IMR-90 (cell line): ENCODE results near the gene ITPR3. TPM values are rescaled to one million over a fixed set of nuclear protein-coding genes. Genes with fewer than 3 reads are reported as not detected.

Source experiments
- ATAC-seq: fragments of 200-7000 bp; cut with Tn5 transposase; 2 replicates; pipeline ENCODE4 v1.9.1; 2020; ENCODE audit warnings: low read depth, mild to moderate bottlenecking, moderate library complexity
- BruUV-seq: library from RNA; stranded (reverse); fragments of 400-500 nt; replicated peaks from 2 replicates; lab custom pipeline; 2021; lab: Mats Ljungman, UMichigan
- CTCF ChIA-PET: fragments of 300-600 bp; formaldehyde crosslinking; extraction: SDS; loops from one replicate; lab custom pipeline; 2021; ENCODE audit warnings: antibody characterized with exemption; lab: Yijun Ruan, JAX
- POLR2A ChIA-PET: fragments of 300-600 bp; sonication (Branson Sonifier 250); formaldehyde crosslinking; loops from one replicate; lab custom pipeline; 2022; ENCODE audit warnings: antibody characterized with exemption; ENCODE audit not compliant: unreplicated experiment; lab: Charles Lee
- DNase-seq: peaks from one replicate; pipeline ENCODE4 v3.0.0; 2013
- H2AFZ ChIP-seq: replicated peaks from 2 replicates; pipeline ENCODE3; 2013; ENCODE audit warnings: low read length, mild to moderate bottlenecking; ENCODE audit not compliant: poor library complexity
- H2AK5ac ChIP-seq: 2 replicates; pipeline ENCODE4 v1.6.1; 2013; ENCODE audit warnings: low read depth, low read length, inconsistent platforms
- H2AK9ac ChIP-seq: replicated peaks from 2 replicates; pipeline ENCODE3; 2013; ENCODE audit warnings: mild to moderate bottlenecking, low read depth, low read length, moderate library complexity; ENCODE audit not compliant: poor library complexity
- H2BK120ac ChIP-seq: 2 replicates; pipeline ENCODE4 v1.6.1; 2013; ENCODE audit warnings: low read depth, low read length, inconsistent platforms
- H2BK15ac ChIP-seq: 3 replicates; pipeline ENCODE4 v1.6.1; 2013; ENCODE audit warnings: low read depth, low read length, inconsistent platforms
- H2BK20ac ChIP-seq: 2 replicates; pipeline ENCODE4 v1.6.1; 2013; ENCODE audit warnings: low read depth, mild to moderate bottlenecking, inconsistent platforms, low read length, moderate library complexity
- H2BK5ac ChIP-seq: 2 replicates; pipeline ENCODE4 v1.6.1; 2013; ENCODE audit warnings: mild to moderate bottlenecking, low read depth, low read length, inconsistent platforms; ENCODE audit not compliant: poor library complexity, severe bottlenecking
- H3K14ac ChIP-seq: replicated peaks from 2 replicates; pipeline ENCODE4 v1.6.1; 2013; ENCODE audit warnings: low read depth, low read length, inconsistent platforms
- H3K18ac ChIP-seq: 2 replicates; pipeline ENCODE4 v1.6.1; 2013; ENCODE audit warnings: low read depth, low read length, control low read depth
- H3K23ac ChIP-seq: 2 replicates; pipeline ENCODE4 v1.6.1; 2013; ENCODE audit warnings: low read depth, low read length, inconsistent platforms
- H3K27ac ChIP-seq: 2 replicates; pipeline ENCODE4 v1.5.1; 2013; ENCODE audit warnings: mild to moderate bottlenecking, control low read depth, low read length; ENCODE audit not compliant: insufficient read depth
- H3K27me3 ChIP-seq: 2 replicates; pipeline ENCODE4 v1.6.1; 2013; ENCODE audit warnings: low read length; ENCODE audit not compliant: control insufficient read depth, insufficient read depth
- H3K36me3 ChIP-seq: 2 replicates; pipeline ENCODE4 v1.6.1; 2013; ENCODE audit warnings: low read length, mixed read lengths; ENCODE audit not compliant: control insufficient read depth, insufficient read depth
- H3K4ac ChIP-seq: 2 replicates; pipeline ENCODE4 v1.6.1; 2013; ENCODE audit warnings: low read depth, low read length, inconsistent platforms
- H3K4me1 ChIP-seq: 2 replicates; pipeline ENCODE4 v1.6.1; 2013; ENCODE audit warnings: low read length, mixed read lengths; ENCODE audit not compliant: control insufficient read depth, insufficient read depth
- H3K4me2 ChIP-seq: 2 replicates; pipeline ENCODE4 v1.6.1; 2013; ENCODE audit warnings: low read depth, mild to moderate bottlenecking, control low read depth, low read length, moderate library complexity
- H3K4me3 ChIP-seq: 2 replicates; pipeline ENCODE4 v1.5.1; 2013; ENCODE audit warnings: low read depth, mild to moderate bottlenecking, control low read depth, low read length, moderate library complexity; ENCODE audit not compliant: insufficient read depth
- H3K56ac ChIP-seq: 2 replicates; pipeline ENCODE4 v1.6.1; 2013; ENCODE audit warnings: low read length, inconsistent platforms; ENCODE audit not compliant: insufficient read depth; ENCODE audit errors: extremely low read depth
- H3K79me1 ChIP-seq, 2 experiments: 2 replicates each; pipeline ENCODE4 v1.6.1; 2013; ENCODE audit warnings: low read length in 2 of 2, inconsistent platforms in 1 of 2, low read depth in 1 of 2
- H3K9ac ChIP-seq: 2 replicates; pipeline ENCODE4 v1.6.1; 2013; ENCODE audit warnings: low read depth, low read length, control low read depth
- H3K9me1 ChIP-seq: 2 replicates; pipeline ENCODE4 v1.6.1; 2013; ENCODE audit warnings: low read length, inconsistent platforms; ENCODE audit not compliant: insufficient read depth
- H3K9me3 ChIP-seq: 2 replicates; pipeline ENCODE4 v1.6.1; 2013; ENCODE audit warnings: low read length; ENCODE audit not compliant: control insufficient read depth, insufficient read depth
- H4K20me1 ChIP-seq: 2 replicates; pipeline ENCODE4 v1.6.1; 2013; ENCODE audit warnings: low read length, inconsistent platforms; ENCODE audit not compliant: insufficient read depth
- H4K5ac ChIP-seq: 2 replicates; pipeline ENCODE4 v1.6.1; 2013; ENCODE audit warnings: mild to moderate bottlenecking, low read depth, low read length, control low read depth
- H4K8ac ChIP-seq, 2 experiments: 2 replicates each; pipeline ENCODE4 v1.6.1; 2013; ENCODE audit warnings: low read depth in 2 of 2, low read length in 2 of 2, control low read depth in 1 of 2, inconsistent platforms in 1 of 2
- H4K91ac ChIP-seq: 2 replicates; pipeline ENCODE4 v1.6.1; 2013; ENCODE audit warnings: low read depth, low read length, inconsistent platforms; ENCODE audit not compliant: insufficient read depth
- BHLHE40 ChIP-seq: fragments of 150-350 bp; IDR thresholded peaks from 2 replicates; pipeline ENCODE4 v1.6.1; 2016; ENCODE audit warnings: mild to moderate bottlenecking, low read depth, low read length
- CEBPB ChIP-seq: IDR thresholded peaks from 2 replicates; pipeline ENCODE4 v1.6.1; 2012; ENCODE audit warnings: low read depth, low read length, improper control_type of control experiment
- CHD1 ChIP-seq: IDR thresholded peaks from 2 replicates; pipeline ENCODE4 v1.6.1; 2012; ENCODE audit warnings: low read depth, low read length, improper control_type of control experiment
- FOS ChIP-seq: fragments of 150-350 bp; IDR thresholded peaks from 2 replicates; pipeline ENCODE4 v1.6.1; 2016; ENCODE audit warnings: low read depth, low read length
- MAFK ChIP-seq: IDR thresholded peaks from 2 replicates; pipeline ENCODE4 v1.6.1; 2012; ENCODE audit warnings: low read depth, low read length, improper control_type of control experiment
- MAZ ChIP-seq: IDR thresholded peaks from 2 replicates; pipeline ENCODE4 v1.6.1; 2012; ENCODE audit warnings: low read depth, mild to moderate bottlenecking, low read length, improper control_type of control experiment, moderate library complexity, borderline replicate concordance
- MXI1 ChIP-seq: IDR thresholded peaks from 2 replicates; pipeline ENCODE4 v1.6.1; 2012; ENCODE audit warnings: low read depth, mild to moderate bottlenecking, low read length, moderate library complexity, borderline replicate concordance
- NFE2L2 ChIP-seq: fragments of 150-350 bp; IDR thresholded peaks from 2 replicates; pipeline ENCODE4 v1.6.1; 2016; ENCODE audit warnings: low read depth, mild to moderate bottlenecking, low read length
- POLR2A ChIP-seq: IDR thresholded peaks from 2 replicates; pipeline ENCODE4 v1.6.1; 2012; ENCODE audit warnings: mild to moderate bottlenecking, low read depth, low read length
- RAD21 ChIP-seq: IDR thresholded peaks from 2 replicates; pipeline ENCODE4 v1.6.1; 2012; ENCODE audit warnings: low read length, improper control_type of control experiment
- RCOR1 ChIP-seq: IDR thresholded peaks from 2 replicates; pipeline ENCODE4 v1.6.1; 2012; ENCODE audit warnings: mild to moderate bottlenecking, low read length, improper control_type of control experiment; ENCODE audit not compliant: insufficient replicate concordance
- RFX5 ChIP-seq: IDR thresholded peaks from 2 replicates; pipeline ENCODE4 v1.8.0; 2012; ENCODE audit warnings: low read depth, mild to moderate bottlenecking, low read length, moderate library complexity
- SMC3 ChIP-seq: fragments of 150-350 bp; IDR thresholded peaks from 2 replicates; pipeline ENCODE4 v1.6.1; 2016; ENCODE audit warnings: low read depth, mild to moderate bottlenecking, antibody characterized with exemption, low read length, moderate library complexity
- WGBS, 2 experiments: methylation state at CpG; one replicate each; pipeline versions ENCODE4 v1.1.5 to v1.1.7; 2013; ENCODE audit warnings: missing lambda C conversion rate in 2 of 2; ENCODE audit not compliant: insufficient read length in 1 of 2; ENCODE audit errors: extremely low coverage in 2 of 2; 5-methylcytosine and 5-hydroxymethylcytosine counted together
- dilution Hi-C: fragments of 300-500 bp; cut with HindIII; formaldehyde crosslinking; loops from one replicate; pipeline ENCODE4 v1.14.3; 2018; ENCODE audit warnings: low sequenced_read_pairs; ENCODE audit not compliant: unreplicated experiment
- in situ Hi-C: fragments of 300-500 bp; cut with MboI; formaldehyde crosslinking; loops from 3 replicates; pipeline ENCODE4 v1.14.3; 2019; ENCODE audit warnings: low sequenced_read_pairs, inconsistent platforms, mixed read lengths
- intact Hi-C: fragments of 100-400 bp; cut with micrococcal nuclease; formaldehyde crosslinking; loops from 2 replicates; pipeline ENCODE4 v1.10.0; 2022
- polyA plus RNA-seq, 3 experiments: library from polyadenylated mRNA; depleted of rRNA; stranded (reverse); fragments of >200 nt; gene quantifications; 2 replicates each; pipeline ENCODE4 v1.2.3, GENCODE V29; 2012; ENCODE audit warnings: low replicate concordance in 1 of 3
- total RNA-seq: library from RNA; depleted of rRNA; stranded (reverse); fragments of >200 nt; gene quantifications from 2 replicates; pipeline ENCODE4 v1.2.3, GENCODE V29; 2012
- TF ChIP-seq, protein P1 (sequence below): fragments of 150-350 bp; IDR thresholded peaks from 2 replicates; pipeline ENCODE4 v1.6.1; 2017; ENCODE audit warnings: mild to moderate bottlenecking, antibody characterized with exemption, low read length, low read depth
- TF ChIP-seq, protein P2 (sequence below): conservative IDR thresholded peaks from 2 replicates; pipeline ENCODE4 v1.5.1; 2012; ENCODE audit warnings: mild to moderate bottlenecking, low read depth, low read length, improper control_type of control experiment

Gene ITPR3
- total and polyA plus RNA-seq, 2 of the 4 experiments (the other 2 are of a cell fraction), result 1.6 to 3.7 TPM

DNA sequence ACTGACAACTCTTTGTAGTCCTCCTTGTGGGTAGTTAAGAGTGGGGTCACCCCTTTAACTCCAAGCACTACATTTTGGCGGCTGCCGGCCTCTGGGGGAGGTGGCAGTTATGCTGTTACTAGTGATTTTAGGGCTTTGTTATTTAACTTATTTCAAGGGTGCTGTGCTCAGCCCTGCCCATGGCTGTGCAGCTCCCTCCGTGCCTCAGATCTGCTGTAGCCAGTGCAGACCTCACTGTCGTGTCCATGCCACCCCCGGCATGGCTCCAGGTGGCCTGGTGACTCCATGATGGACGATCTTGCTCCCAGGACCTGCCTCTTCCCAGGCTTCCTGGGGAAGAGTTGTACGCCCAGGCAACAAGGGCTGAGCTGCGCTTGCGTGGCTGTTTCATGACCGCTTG lies 75.0 kb downstream of the ITPR3 start:
- Histone ChIP-seq H2AK5ac (no peak overlapping the region; the same call in 1 of the 2 replicates), H3K14ac (no peak overlapping the region), H3K9me1 (peaks cover 21% of the 10 kb centered on the region), H3K4me2 (no peak overlapping the region), H3K9me3 (no peaks in the 10 kb centered on the region), H3K18ac (no peak overlapping the region), H2BK5ac (no peak overlapping the region), H3K27ac (no peak overlapping the region), H4K91ac (no peak overlapping the region), H4K8ac (no peak overlapping the region), H3K56ac (no peak overlapping the region), H4K5ac (no peak overlapping the region), H2BK15ac (no peak overlapping the region), H2BK120ac (no peak overlapping the region), H3K9ac (no peak overlapping the region), H3K4me3 (no peak overlapping the region), H4K20me1 (peaks cover 8% of the 10 kb centered on the region; the same call in 1 of the 2 replicates), H3K4me1 (peaks cover 20% of the 10 kb centered on the region), H3K36me3 (peaks cover 14% of the 10 kb centered on the region), H3K23ac (no peak overlapping the region), H3K79me1 (peaks cover 0 to 33% of the 10 kb centered on the region in 2 experiments; a peak in 2 of 4 replicates), H2BK20ac (no peak overlapping the region), H3K27me3 (no peaks in the 10 kb centered on the region), H3K4ac (no peak overlapping the region), H2AK9ac (no peak overlapping the region), H2AFZ (no peak overlapping the region)
- ChIA-PET CTCF (no interaction called here), POLR2A (no interaction called here)
- intact Hi-C loops, result no loop called here
- no TSS peak for BruUV-seq
- in situ Hi-C loops, result no loop called here
- ATAC-seq, result no peak
- 54% methylated on average over 2 of the region's 10 CpGs; no CpG with 5 or more reads in 1 of the 2 experiments for WGBS, 2 experiments
- DNase-seq, result no peak
- TF ChIP-seq CEBPB, result no peak
- TF ChIP-seq BHLHE40, result no peak
- TF ChIP-seq SMC3, result no peak
- TF ChIP-seq, protein P1, sequence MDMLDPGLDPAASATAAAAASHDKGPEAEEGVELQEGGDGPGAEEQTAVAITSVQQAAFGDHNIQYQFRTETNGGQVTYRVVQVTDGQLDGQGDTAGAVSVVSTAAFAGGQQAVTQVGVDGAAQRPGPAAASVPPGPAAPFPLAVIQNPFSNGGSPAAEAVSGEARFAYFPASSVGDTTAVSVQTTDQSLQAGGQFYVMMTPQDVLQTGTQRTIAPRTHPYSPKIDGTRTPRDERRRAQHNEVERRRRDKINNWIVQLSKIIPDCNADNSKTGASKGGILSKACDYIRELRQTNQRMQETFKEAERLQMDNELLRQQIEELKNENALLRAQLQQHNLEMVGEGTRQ, result no peak
- no peak for TF ChIP-seq NFE2L2
- TF ChIP-seq MAFK, result no peak
- TF ChIP-seq RAD21, result no peak
- TF ChIP-seq RFX5, result no peak
- no peak for TF ChIP-seq MAZ
- TF ChIP-seq POLR2A, result no peak
- TF ChIP-seq FOS, result no peak
- TF ChIP-seq, protein P2, sequence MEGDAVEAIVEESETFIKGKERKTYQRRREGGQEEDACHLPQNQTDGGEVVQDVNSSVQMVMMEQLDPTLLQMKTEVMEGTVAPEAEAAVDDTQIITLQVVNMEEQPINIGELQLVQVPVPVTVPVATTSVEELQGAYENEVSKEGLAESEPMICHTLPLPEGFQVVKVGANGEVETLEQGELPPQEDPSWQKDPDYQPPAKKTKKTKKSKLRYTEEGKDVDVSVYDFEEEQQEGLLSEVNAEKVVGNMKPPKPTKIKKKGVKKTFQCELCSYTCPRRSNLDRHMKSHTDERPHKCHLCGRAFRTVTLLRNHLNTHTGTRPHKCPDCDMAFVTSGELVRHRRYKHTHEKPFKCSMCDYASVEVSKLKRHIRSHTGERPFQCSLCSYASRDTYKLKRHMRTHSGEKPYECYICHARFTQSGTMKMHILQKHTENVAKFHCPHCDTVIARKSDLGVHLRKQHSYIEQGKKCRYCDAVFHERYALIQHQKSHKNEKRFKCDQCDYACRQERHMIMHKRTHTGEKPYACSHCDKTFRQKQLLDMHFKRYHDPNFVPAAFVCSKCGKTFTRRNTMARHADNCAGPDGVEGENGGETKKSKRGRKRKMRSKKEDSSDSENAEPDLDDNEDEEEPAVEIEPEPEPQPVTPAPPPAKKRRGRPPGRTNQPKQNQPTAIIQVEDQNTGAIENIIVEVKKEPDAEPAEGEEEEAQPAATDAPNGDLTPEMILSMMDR, result no peak
- TF ChIP-seq RCOR1, result no peak
- no peak for TF ChIP-seq CHD1
- TF ChIP-seq MXI1, result no peak
- dilution Hi-C loops, result no loop called here
